HG02678 (cell line): Measurements from ENCODE around the gene DCHS1.

Source experiments
- ATAC-seq: cut with Tn5 transposase; IDR thresholded peaks from one replicate; pipeline ENCODE4 v1.9.1; 2021; ENCODE audit warnings: mild to moderate bottlenecking, moderate library complexity; ENCODE audit not compliant: unreplicated experiment

Gene DCHS1

GRCh38 chr11:6596239-6596877, 59.3 kb downstream of the DCHS1 start:
- no peak for ATAC-seq

- ATAC-seq, result no peak
These were observed 61.4 kb downstream of the DCHS1 start for GRCh38 chr11:6594142-6594768.

- ATAC-seq, result no peak
These were observed 67.6 kb downstream of the DCHS1 start for GRCh38 chr11:6588018-6588417.

- ATAC-seq, result no peak
These were observed 68.2 kb downstream of the DCHS1 start for GRCh38 chr11:6587360-6587953.

GRCh38 chr11:6586434-6587359, 68.9 kb downstream of the DCHS1 start:
- ATAC-seq, result no peak

- no peak for ATAC-seq
These were observed 71.1 kb downstream of the DCHS1 start for GRCh38 chr11:6584528-6584927.

GRCh38 chr11:6583584-6583983, 72.0 kb downstream of the DCHS1 start:
- ATAC-seq, result no peak

- no peak for ATAC-seq
These were observed 75.9 kb downstream of the DCHS1 start for GRCh38 chr11:6579681-6580080.

GRCh38 chr11:6578134-6578533, 77.5 kb downstream of the DCHS1 start:
- no peak for ATAC-seq

- no peak for ATAC-seq
These were observed 78.9 kb downstream of the DCHS1 start for GRCh38 chr11:6576471-6577373.

- no peak for ATAC-seq
These were observed 80.5 kb downstream of the DCHS1 start for GRCh38 chr11:6574816-6575715.

- ATAC-seq, result no peak
These were observed 83.4 kb downstream of the DCHS1 start for GRCh38 chr11:6572215-6572614.

- no peak for ATAC-seq
These were observed 84.1 kb downstream of the DCHS1 start for GRCh38 chr11:6571434-6572008.
